Choroid plexus epithelial cell (primary cell): ENCODE data around the gene RBP3.

Experiments used
- DNase-seq: peaks from one replicate; pipeline ENCODE4 v3.0.0-alpha.2; 2010; ENCODE audit warnings: low read depth
- H3K4me3 ChIP-seq: 2 replicates; pipeline ENCODE4 v1.5.1; 2011; ENCODE audit warnings: low read depth, mild to moderate bottlenecking, control low read depth, low read length, moderate library complexity
- CTCF ChIP-seq: conservative IDR thresholded peaks from 2 replicates; pipeline ENCODE4 v1.5.1; 2011; ENCODE audit warnings: low read depth, mild to moderate bottlenecking, control low read depth, inconsistent platforms, low read length, moderate library complexity

The RBP3 gene

DNA sequence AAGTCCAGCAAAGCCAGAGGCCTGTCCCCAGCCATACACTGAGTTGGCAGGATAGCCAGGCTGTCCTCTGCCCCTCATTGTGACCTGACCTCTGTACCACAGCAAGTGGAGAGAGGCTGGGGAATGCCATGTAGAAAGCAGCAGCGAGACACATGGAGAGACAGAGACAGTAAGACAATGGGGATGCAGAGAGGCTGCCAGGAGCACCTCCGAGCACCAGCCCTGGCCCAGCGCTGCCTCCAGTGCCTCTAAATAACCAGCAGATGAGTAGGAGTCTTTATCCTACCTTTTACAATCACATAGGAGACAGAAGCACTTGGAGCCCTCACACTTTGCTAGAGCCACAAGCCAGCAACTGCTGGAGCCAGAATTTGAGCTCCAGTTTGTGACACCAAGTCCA, 17.8 kb upstream of the RBP3 start:
- no peak for DNase-seq
- H3K4me3 ChIP-seq, result no peak overlapping the region
- TF ChIP-seq CTCF, result no peak

DNA sequence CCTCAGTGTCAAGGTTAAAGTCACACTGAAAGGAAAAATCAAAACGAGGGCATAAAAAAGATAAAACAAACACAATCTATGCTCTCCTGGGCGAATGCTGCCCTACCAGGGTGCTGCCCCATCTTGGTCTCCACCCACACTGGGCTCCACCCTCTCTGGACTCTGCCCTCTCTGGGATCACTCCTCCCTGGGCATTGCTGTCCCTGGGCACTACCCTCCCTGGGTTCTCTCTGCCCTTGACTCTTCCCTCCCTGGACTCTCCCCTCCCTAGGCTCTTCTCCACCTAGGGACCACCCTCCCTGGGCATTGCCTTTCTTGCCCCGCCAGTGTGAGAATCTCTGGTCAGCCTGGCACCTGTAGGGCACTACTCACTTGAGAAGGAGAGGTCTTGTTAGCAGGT, 17.4 kb upstream of the RBP3 start:
- no peak for TF ChIP-seq CTCF
- DNase-seq, result no peak
- no peak overlapping the region for H3K4me3 ChIP-seq

GRCh38 chr10:47331491-47331890, 16.7 kb upstream of the RBP3 start:
- TF ChIP-seq CTCF, result no peak
- DNase-seq, result no peak
- no peak overlapping the region for H3K4me3 ChIP-seq

- TF ChIP-seq CTCF, result no peak
- DNase-seq, result no peak
- no peak overlapping the region for H3K4me3 ChIP-seq
These were observed 16.2 kb upstream of the RBP3 start for GRCh38 chr10:47331954-47332353.

DNA sequence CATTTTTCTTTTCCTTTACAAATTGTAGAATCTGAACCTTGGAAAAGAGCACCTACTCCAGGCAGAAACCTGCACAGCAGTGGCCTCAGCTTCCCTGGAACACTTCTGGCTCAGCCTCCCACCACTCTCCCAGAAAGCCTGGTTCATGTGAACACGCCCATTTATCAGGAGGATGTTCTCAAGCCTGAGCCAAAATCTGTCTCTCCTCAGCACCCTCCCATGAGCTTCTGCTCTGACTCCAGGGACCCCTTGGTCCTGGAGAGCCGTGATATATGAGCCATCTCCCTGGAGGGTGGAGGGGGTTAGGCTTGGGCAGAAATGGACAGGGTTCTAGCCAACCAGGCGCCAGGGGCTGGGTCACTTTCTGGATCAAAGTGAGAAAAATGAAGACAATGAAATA, 15.8 kb upstream of the RBP3 start:
- DNase-seq, result no peak
- no peak overlapping the region for H3K4me3 ChIP-seq
- peak; percentile 3 for TF ChIP-seq CTCF

DNA sequence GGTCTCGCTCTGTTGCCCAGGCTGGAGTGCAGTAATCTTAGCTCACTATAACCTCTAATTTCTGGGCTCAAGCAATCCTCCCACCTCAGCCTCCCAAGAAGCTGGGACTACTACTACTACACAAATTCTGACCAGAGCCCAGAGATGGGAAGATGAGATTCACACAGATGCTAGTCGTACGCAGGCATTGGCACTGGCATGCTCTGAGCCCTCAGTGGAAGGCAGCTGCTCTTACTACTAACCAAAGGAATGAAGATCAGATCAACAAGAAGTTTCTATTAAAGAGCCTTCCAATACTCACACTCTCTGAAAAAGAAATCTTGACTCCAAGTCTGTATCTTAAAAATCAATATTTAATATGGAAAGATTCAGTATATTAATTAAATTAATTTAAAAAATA, 15.2 kb upstream of the RBP3 start:
- no peak overlapping the region for H3K4me3 ChIP-seq
- TF ChIP-seq CTCF, result no peak
- no peak for DNase-seq

- no peak for TF ChIP-seq CTCF
- no peak overlapping the region for H3K4me3 ChIP-seq
- DNase-seq, result no peak
These were observed 14.6 kb upstream of the RBP3 start for GRCh38 chr10:47333532-47333931.
